Measurements from ENCODE around the gene SAMD5. TPM values are rescaled to one million over a fixed set of nuclear protein-coding genes. Genes with fewer than 3 reads are reported as not detected.

The SAMD5 gene
- total RNA-seq, 1 donor from 2014 or later = 0.06 TPM

GRCh38 chr6:147579667-147580066 is 71.2 kb downstream of the SAMD5 start:
- Histone ChIP-seq H3K27ac (no peak overlapping the region), H2AFZ (replicated peaks) (no peak overlapping the region), H3K9ac (no peak overlapping the region), H3K9me3 (ENCODE audit: low read depth) (no peaks in the 10 kb centered on the region), H3K36me3 (no peaks in the 10 kb centered on the region), H3K4me2 (no peak overlapping the region), H3K4me1 (no peaks in the 10 kb centered on the region), H3F3A (ENCODE audit: low read depth) (no peaks in the 10 kb centered on the region), H3K4me3 (no peak overlapping the region), H3K27me3 (no peaks in the 10 kb centered on the region), H4K20me1 (ENCODE audit: low read depth) (no peaks in the 10 kb centered on the region), H3K79me2 (ENCODE audit: low read depth) (no peaks in the 10 kb centered on the region)
- no peak for TF ChIP-seq CTCF (IDR thresholded peaks at IDR 0.05)
- TF ChIP-seq EZH2phosphoT487 (IDR thresholded peaks at IDR 0.05) = no peak
- TF ChIP-seq EZH2 (IDR thresholded peaks at IDR 0.05) = no peak
- peaks cover 3% of the 10 kb centered on the region for H3K36me3 Mint-ChIP-seq
- DNase-seq (ENCODE audit: low spot score) = no peak
- no peak overlapping the region for H3K27ac Mint-ChIP-seq
- no peaks in the 10 kb centered on the region for H3K4me1 Mint-ChIP-seq
- H3K27me3 Mint-ChIP-seq (ENCODE audit: insufficient read depth, low read depth) = no peaks in the 10 kb centered on the region
- no peak overlapping the region for H3K4me3 Mint-ChIP-seq
- no peaks in the 10 kb centered on the region for H3K9me3 Mint-ChIP-seq

- no peaks in the 10 kb centered on the region for H3K27me3 ChIP-seq
- H3K4me1 ChIP-seq = no peaks in the 10 kb centered on the region
- Mint-ChIP-seq H3K27me3 (ENCODE audit: insufficient read depth, low read depth) (no peaks in the 10 kb centered on the region), H3K27ac (no peak overlapping the region), H3K4me1 (no peaks in the 10 kb centered on the region), H3K9me3 (no peaks in the 10 kb centered on the region), H3K4me3 (no peak overlapping the region), H3K36me3 (peaks cover 3% of the 10 kb centered on the region)
- TF ChIP-seq CTCF (IDR thresholded peaks at IDR 0.05) (no peak), EZH2 (IDR thresholded peaks at IDR 0.05) (no peak)
- no peaks in the 10 kb centered on the region for H3K79me2 ChIP-seq (ENCODE audit: low read depth)
- H3F3A ChIP-seq (ENCODE audit: low read depth) = no peaks in the 10 kb centered on the region
- no peak overlapping the region for H3K4me2 ChIP-seq
- no peak overlapping the region for H2AFZ ChIP-seq (replicated peaks)
- no peak overlapping the region for H3K27ac ChIP-seq
- DNase-seq (ENCODE audit: low spot score) = no peak
- no peak overlapping the region for H3K9ac ChIP-seq
- no peak overlapping the region for H3K4me3 ChIP-seq
- no peaks in the 10 kb centered on the region for H3K36me3 ChIP-seq
- no peaks in the 10 kb centered on the region for H4K20me1 ChIP-seq (ENCODE audit: low read depth)
- H3K9me3 ChIP-seq (ENCODE audit: low read depth) = no peaks in the 10 kb centered on the region
These were observed 74.5 kb downstream of the SAMD5 start for GRCh38 chr6:147582991-147583390.

- Histone ChIP-seq H3K4me1 (no peaks in the 10 kb centered on the region), H3K27ac (no peak overlapping the region), H3K36me3 (no peaks in the 10 kb centered on the region), H3K79me2 (ENCODE audit: low read depth) (no peaks in the 10 kb centered on the region), H3F3A (ENCODE audit: low read depth) (no peaks in the 10 kb centered on the region), H4K20me1 (ENCODE audit: low read depth) (no peaks in the 10 kb centered on the region), H2AFZ (replicated peaks) (no peak overlapping the region), H3K27me3 (no peaks in the 10 kb centered on the region), H3K9me3 (ENCODE audit: low read depth) (no peaks in the 10 kb centered on the region), H3K4me3 (no peak overlapping the region), H3K4me2 (no peak overlapping the region), H3K9ac (no peak overlapping the region)
- peaks cover 3% of the 10 kb centered on the region for H3K36me3 Mint-ChIP-seq
- DNase-seq (ENCODE audit: low spot score) = no peak
- TF ChIP-seq CTCF (IDR thresholded peaks at IDR 0.05) (no peak), EZH2phosphoT487 (IDR thresholded peaks at IDR 0.05) (no peak), EZH2 (IDR thresholded peaks at IDR 0.05) (no peak)
- H3K4me3 Mint-ChIP-seq = no peak overlapping the region
- no peak overlapping the region for H3K27ac Mint-ChIP-seq
- H3K27me3 Mint-ChIP-seq (ENCODE audit: insufficient read depth, low read depth) = no peaks in the 10 kb centered on the region
- H3K9me3 Mint-ChIP-seq = no peaks in the 10 kb centered on the region
- no peaks in the 10 kb centered on the region for H3K4me1 Mint-ChIP-seq
These were observed 76.8 kb downstream of the SAMD5 start for GRCh38 chr6:147585256-147585655.

- Histone ChIP-seq H3K27ac (no peak overlapping the region), H2AFZ (replicated peaks) (no peak overlapping the region), H3K4me3 (no peak overlapping the region), H3F3A (ENCODE audit: low read depth) (no peaks in the 10 kb centered on the region), H3K4me1 (no peaks in the 10 kb centered on the region), H3K27me3 (no peaks in the 10 kb centered on the region), H3K79me2 (ENCODE audit: low read depth) (no peaks in the 10 kb centered on the region), H3K4me2 (no peak overlapping the region), H3K36me3 (no peaks in the 10 kb centered on the region), H3K9me3 (ENCODE audit: low read depth) (no peaks in the 10 kb centered on the region), H4K20me1 (ENCODE audit: low read depth) (no peaks in the 10 kb centered on the region), H3K9ac (no peak overlapping the region)
- H3K4me3 Mint-ChIP-seq = no peak overlapping the region
- no peaks in the 10 kb centered on the region for H3K9me3 Mint-ChIP-seq
- TF ChIP-seq CTCF (IDR thresholded peaks at IDR 0.05) (no peak), EZH2 (IDR thresholded peaks at IDR 0.05) (no peak), EZH2phosphoT487 (IDR thresholded peaks at IDR 0.05) (no peak)
- H3K4me1 Mint-ChIP-seq = no peaks in the 10 kb centered on the region
- H3K36me3 Mint-ChIP-seq = peaks cover 3% of the 10 kb centered on the region
- H3K27me3 Mint-ChIP-seq (ENCODE audit: insufficient read depth, low read depth) = no peaks in the 10 kb centered on the region
- no peak for DNase-seq (ENCODE audit: low spot score)
- no peak overlapping the region for H3K27ac Mint-ChIP-seq
These were observed 77.6 kb downstream of the SAMD5 start for GRCh38 chr6:147586044-147586443.

Data from neural progenitor cell (in vitro differentiated cells).